ENCODE measurements around the gene IL1RAP. TPM values are rescaled to one million over a fixed set of nuclear protein-coding genes. Genes with fewer than 3 reads are reported as not detected.

The IL1RAP gene
- total and polyA plus RNA-seq, 4 donors = 15.4 to 26.7 (median 21.4) TPM

GRCh38 chr3:190620886-190621608 lies 107.2 kb downstream of the IL1RAP start:
- H3K27me3 ChIP-seq (ENCODE audit: control insufficient read depth, insufficient read depth, low read length) = no peaks in the 10 kb centered on the region
- whole genome bisulfite sequencing (ENCODE audit: insufficient coverage) = no CpG with 5 or more reads among the region's 1 CpG
- H3K36me3 ChIP-seq (ENCODE audit: control insufficient read depth, insufficient read depth, low read length) = no peaks in the 10 kb centered on the region
- no peaks in the 10 kb centered on the region for H3K4me1 ChIP-seq (ENCODE audit: control insufficient read depth, insufficient read depth, low read length)
- H3K4me3 ChIP-seq (ENCODE audit: low read depth, low read length) = no peak overlapping the region
- DNase-seq (ENCODE audit: low read depth in 4 of 6, low spot score in 6 of 6) = no peak
- no peak overlapping the region for H3K27ac ChIP-seq (ENCODE audit: low read depth, low read length)
- no peaks in the 10 kb centered on the region for H3K9me3 ChIP-seq (ENCODE audit: control insufficient read depth, insufficient read depth, low read length)

GRCh38 chr3:190621927-190622326 lies 108.0 kb downstream of the IL1RAP start:
- Histone ChIP-seq H3K4me3 (ENCODE audit: low read depth, low read length) (no peak overlapping the region), H3K4me1 (ENCODE audit: control insufficient read depth, insufficient read depth, low read length) (no peaks in the 10 kb centered on the region), H3K36me3 (ENCODE audit: control insufficient read depth, insufficient read depth, low read length) (no peaks in the 10 kb centered on the region), H3K27me3 (ENCODE audit: control insufficient read depth, insufficient read depth, low read length) (no peaks in the 10 kb centered on the region), H3K9me3 (ENCODE audit: control insufficient read depth, insufficient read depth, low read length) (no peaks in the 10 kb centered on the region), H3K27ac (ENCODE audit: low read depth, low read length) (no peak overlapping the region)
- no peak for DNase-seq (ENCODE audit: low read depth in 4 of 6, low spot score in 6 of 6)
- no CpG with 5 or more reads among the region's 3 CpGs for WGBS (ENCODE audit: insufficient coverage)

GRCh38 chr3:190624282-190624681 lies 110.4 kb downstream of the IL1RAP start:
- Histone ChIP-seq H3K27me3 (ENCODE audit: control insufficient read depth, insufficient read depth, low read length) (no peaks in the 10 kb centered on the region), H3K36me3 (ENCODE audit: control insufficient read depth, insufficient read depth, low read length) (no peaks in the 10 kb centered on the region), H3K9me3 (ENCODE audit: control insufficient read depth, insufficient read depth, low read length) (no peaks in the 10 kb centered on the region), H3K27ac (ENCODE audit: low read depth, low read length) (no peak overlapping the region), H3K4me1 (ENCODE audit: control insufficient read depth, insufficient read depth, low read length) (no peaks in the 10 kb centered on the region), H3K4me3 (ENCODE audit: low read depth, low read length) (no peak overlapping the region)
- no CpG with 5 or more reads among the region's 5 CpGs for WGBS (ENCODE audit: insufficient coverage)
- DNase-seq (ENCODE audit: low read depth in 4 of 6, low spot score in 6 of 6) = no peak

- H3K4me3 ChIP-seq (ENCODE audit: low read depth, low read length) = no peak overlapping the region
- WGBS (ENCODE audit: insufficient coverage) = 78% methylated on average over 5 of the region's 7 CpGs
- no peak for DNase-seq (ENCODE audit: low read depth in 4 of 6, low spot score in 6 of 6)
- H3K4me1 ChIP-seq (ENCODE audit: control insufficient read depth, insufficient read depth, low read length) = no peaks in the 10 kb centered on the region
- no peaks in the 10 kb centered on the region for H3K36me3 ChIP-seq (ENCODE audit: control insufficient read depth, insufficient read depth, low read length)
- H3K27ac ChIP-seq (ENCODE audit: low read depth, low read length) = no peak overlapping the region
- H3K27me3 ChIP-seq (ENCODE audit: control insufficient read depth, insufficient read depth, low read length) = no peaks in the 10 kb centered on the region
- H3K9me3 ChIP-seq (ENCODE audit: control insufficient read depth, insufficient read depth, low read length) = no peaks in the 10 kb centered on the region
Observed at GRCh38 chr3:190626951-190627620, 113.2 kb downstream of the IL1RAP start.

- H3K4me1 ChIP-seq (ENCODE audit: control insufficient read depth, insufficient read depth, low read length) = no peaks in the 10 kb centered on the region
- no peak overlapping the region for H3K27ac ChIP-seq (ENCODE audit: low read depth, low read length)
- 78% methylated on average over 1 of the region's 4 CpGs for WGBS (ENCODE audit: insufficient coverage)
Observed at GRCh38 chr3:190629088-190629487, 115.2 kb downstream of the IL1RAP start.

GRCh38 chr3:190631295-190631694 lies 117.4 kb downstream of the IL1RAP start:
- no peaks in the 10 kb centered on the region for H3K27me3 ChIP-seq (ENCODE audit: control insufficient read depth, insufficient read depth, low read length)
- no peaks in the 10 kb centered on the region for H3K36me3 ChIP-seq (ENCODE audit: control insufficient read depth, insufficient read depth, low read length)
- no peak overlapping the region for H3K27ac ChIP-seq (ENCODE audit: low read depth, low read length)
- no peaks in the 10 kb centered on the region for H3K9me3 ChIP-seq (ENCODE audit: control insufficient read depth, insufficient read depth, low read length)
- no peak for DNase-seq (ENCODE audit: low read depth in 4 of 6, low spot score in 6 of 6)
- no peak overlapping the region for H3K4me3 ChIP-seq (ENCODE audit: low read depth, low read length)
- no peaks in the 10 kb centered on the region for H3K4me1 ChIP-seq (ENCODE audit: control insufficient read depth, insufficient read depth, low read length)
- 67% methylated on average over 1 of the region's 2 CpGs for WGBS (ENCODE audit: insufficient coverage)

More at GRCh38 chr3:190629088-190629487, 115.2 kb downstream of the IL1RAP start:
- H3K9me3 ChIP-seq (ENCODE audit: control insufficient read depth, insufficient read depth, low read length) = no peaks in the 10 kb centered on the region
- no peak overlapping the region for H3K4me3 ChIP-seq (ENCODE audit: low read depth, low read length)
- no peak for DNase-seq (ENCODE audit: low read depth in 4 of 6, low spot score in 6 of 6)
- no peaks in the 10 kb centered on the region for H3K36me3 ChIP-seq (ENCODE audit: control insufficient read depth, insufficient read depth, low read length)
- no peaks in the 10 kb centered on the region for H3K27me3 ChIP-seq (ENCODE audit: control insufficient read depth, insufficient read depth, low read length)

GRCh38 chr3:190641564-190641963 lies 127.7 kb downstream of the IL1RAP start:
- Histone ChIP-seq H3K27ac (ENCODE audit: low read depth, low read length) (no peak overlapping the region), H3K27me3 (ENCODE audit: control insufficient read depth, insufficient read depth, low read length) (no peaks in the 10 kb centered on the region), H3K4me1 (ENCODE audit: control insufficient read depth, insufficient read depth, low read length) (no peaks in the 10 kb centered on the region), H3K36me3 (ENCODE audit: control insufficient read depth, insufficient read depth, low read length) (no peaks in the 10 kb centered on the region), H3K9me3 (ENCODE audit: control insufficient read depth, insufficient read depth, low read length) (no peaks in the 10 kb centered on the region), H3K4me3 (ENCODE audit: low read depth, low read length) (no peak overlapping the region)
- WGBS (ENCODE audit: insufficient coverage) = no CpG with 5 or more reads among the region's 3 CpGs
- peak in 1 of 6 donors; percentile 34 for DNase-seq (ENCODE audit: low read depth in 4 of 6, low spot score in 6 of 6)

- no peaks in the 10 kb centered on the region for H3K4me1 ChIP-seq (ENCODE audit: control insufficient read depth, insufficient read depth, low read length)
- H3K27me3 ChIP-seq (ENCODE audit: control insufficient read depth, insufficient read depth, low read length) = no peaks in the 10 kb centered on the region
- H3K36me3 ChIP-seq (ENCODE audit: control insufficient read depth, insufficient read depth, low read length) = no peaks in the 10 kb centered on the region
- no peak overlapping the region for H3K4me3 ChIP-seq (ENCODE audit: low read depth, low read length)
- no peak for DNase-seq (ENCODE audit: low read depth in 4 of 6, low spot score in 6 of 6)
- H3K9me3 ChIP-seq (ENCODE audit: control insufficient read depth, insufficient read depth, low read length) = no peaks in the 10 kb centered on the region
- H3K27ac ChIP-seq (ENCODE audit: low read depth, low read length) = no peak overlapping the region
- no CpG with 5 or more reads among the region's 6 CpGs for WGBS (ENCODE audit: insufficient coverage)
Observed at GRCh38 chr3:190642016-190642415, 128.1 kb downstream of the IL1RAP start.

- Histone ChIP-seq H3K36me3 (ENCODE audit: control insufficient read depth, insufficient read depth, low read length) (no peaks in the 10 kb centered on the region), H3K4me3 (ENCODE audit: low read depth, low read length) (no peak overlapping the region), H3K27me3 (ENCODE audit: control insufficient read depth, insufficient read depth, low read length) (no peaks in the 10 kb centered on the region), H3K9me3 (ENCODE audit: control insufficient read depth, insufficient read depth, low read length) (no peaks in the 10 kb centered on the region), H3K4me1 (ENCODE audit: control insufficient read depth, insufficient read depth, low read length) (no peaks in the 10 kb centered on the region), H3K27ac (ENCODE audit: low read depth, low read length) (no peak overlapping the region)
- no CpG with 5 or more reads among the region's 2 CpGs for WGBS (ENCODE audit: insufficient coverage)
- DNase-seq (ENCODE audit: low read depth in 4 of 6, low spot score in 6 of 6) = no peak
Observed at GRCh38 chr3:190644035-190644434, 130.2 kb downstream of the IL1RAP start.

GRCh38 chr3:190644766-190645165 lies 130.9 kb downstream of the IL1RAP start:
- Histone ChIP-seq H3K4me3 (ENCODE audit: low read depth, low read length) (no peak overlapping the region), H3K27me3 (ENCODE audit: control insufficient read depth, insufficient read depth, low read length) (no peaks in the 10 kb centered on the region), H3K27ac (ENCODE audit: low read depth, low read length) (no peak overlapping the region), H3K9me3 (ENCODE audit: control insufficient read depth, insufficient read depth, low read length) (no peaks in the 10 kb centered on the region), H3K36me3 (ENCODE audit: control insufficient read depth, insufficient read depth, low read length) (no peaks in the 10 kb centered on the region), H3K4me1 (ENCODE audit: control insufficient read depth, insufficient read depth, low read length) (no peaks in the 10 kb centered on the region)
- 92% methylated on average over 2 of the region's 5 CpGs for WGBS (ENCODE audit: insufficient coverage)
- no peak for DNase-seq (ENCODE audit: low read depth in 4 of 6, low spot score in 6 of 6)

All from spinal cord (tissue), 10 donors.